Neural crest cell (in vitro differentiated cells): ENCODE measurements around the gene GPAT3. TPM values are rescaled to one million over a fixed set of nuclear protein-coding genes. Genes with fewer than 3 reads are reported as not detected.
"Not testable (repeated sequence)": the region's sequence is repeated elsewhere in the genome, so short reads cannot be mapped to it uniquely, and the experiment has no call there.

Source experiments
- DNase-seq: peaks from one replicate; pipeline ENCODE4 v3.0.0; 2021; ENCODE audit warnings: low read depth, mixed read lengths, low spot score
- H3K27ac Mint-ChIP-seq: one replicate; pipeline ENCODE4 v1.8.0; 2021; ENCODE audit warnings: mild to moderate bottlenecking, mixed read lengths; ENCODE audit not compliant: unreplicated experiment
- H3K27me3 Mint-ChIP-seq: 2 replicates; pipeline ENCODE4 v1.8.0; 2021; ENCODE audit warnings: low read depth, mild to moderate bottlenecking, mixed read lengths
- H3K36me3 Mint-ChIP-seq: 2 replicates; pipeline ENCODE4 v1.8.0; 2021; ENCODE audit warnings: low read depth, mild to moderate bottlenecking, mixed read lengths
- H3K4me1 Mint-ChIP-seq: 2 replicates; pipeline ENCODE4 v1.8.0; 2021; ENCODE audit warnings: mixed read lengths
- H3K4me3 Mint-ChIP-seq: one replicate; pipeline ENCODE4 v1.8.0; 2021; ENCODE audit warnings: mild to moderate bottlenecking, mixed read lengths
- H3K9me3 Mint-ChIP-seq: 2 replicates; pipeline ENCODE4 v1.8.0; 2021; ENCODE audit warnings: mixed read lengths
- CTCF ChIP-seq: fragments of 200-600 bp; sonication (generic); conservative IDR thresholded peaks from 2 replicates; pipeline ENCODE4 v1.5.0; 2021; ENCODE audit warnings: antibody characterized with exemption, mild to moderate bottlenecking
- total RNA-seq: library from RNA; stranded (reverse); gene quantifications from 2 replicates; pipeline ENCODE4 v1.2.1, GENCODE V29; 2021

Gene GPAT3
- total RNA-seq, 1 donor from 2014 or later = not detected

GRCh38 chr4:83613994-83614393, 78.1 kb downstream of the GPAT3 start:
- no peak overlapping the region for H3K4me3 Mint-ChIP-seq
- no peak for DNase-seq
- H3K4me1 Mint-ChIP-seq = no peaks in the 10 kb centered on the region
- no peak overlapping the region for H3K27ac Mint-ChIP-seq
- H3K9me3 Mint-ChIP-seq = peaks cover 33% of the 10 kb centered on the region
- TF ChIP-seq CTCF = no peak
- H3K27me3 Mint-ChIP-seq = peaks cover 4% of the 10 kb centered on the region
- peaks cover 5% of the 10 kb centered on the region for H3K36me3 Mint-ChIP-seq

DNA sequence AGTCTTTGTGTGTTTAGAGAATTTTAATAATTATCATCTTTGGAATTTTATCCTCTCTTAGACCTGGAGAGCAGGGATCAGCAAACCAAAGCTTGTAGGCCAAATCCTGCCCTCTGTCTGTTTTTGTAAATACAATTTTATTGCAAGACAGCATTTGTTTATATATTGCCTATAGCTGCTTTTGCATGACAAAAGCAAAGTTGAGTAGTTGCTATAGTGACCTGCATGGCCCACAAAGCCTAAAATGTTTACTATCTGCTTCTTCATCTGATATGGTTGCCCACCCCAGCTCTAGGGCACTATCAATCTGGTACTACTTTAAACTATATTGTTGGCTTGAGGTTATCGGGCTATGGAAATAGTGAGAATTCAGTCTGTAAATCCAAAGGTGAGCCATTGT, 80.3 kb downstream of the GPAT3 start:
- Mint-ChIP-seq H3K4me3 (no peak overlapping the region), H3K27me3 (no peaks in the 10 kb centered on the region), H3K27ac (no peak overlapping the region), H3K36me3 (peaks cover 7% of the 10 kb centered on the region), H3K9me3 (peaks cover 28% of the 10 kb centered on the region), H3K4me1 (no peaks in the 10 kb centered on the region)
- DNase-seq = no peak
- TF ChIP-seq CTCF = no peak

GRCh38 chr4:83617371-83618035, 81.6 kb downstream of the GPAT3 start:
- no peak overlapping the region for H3K27ac Mint-ChIP-seq
- no peaks in the 10 kb centered on the region for H3K4me1 Mint-ChIP-seq
- DNase-seq = no peak
- peaks cover 32% of the 10 kb centered on the region for H3K9me3 Mint-ChIP-seq
- no peak overlapping the region for H3K4me3 Mint-ChIP-seq
- H3K27me3 Mint-ChIP-seq = no peaks in the 10 kb centered on the region
- peaks cover 7% of the 10 kb centered on the region for H3K36me3 Mint-ChIP-seq
- no peak for TF ChIP-seq CTCF

DNA sequence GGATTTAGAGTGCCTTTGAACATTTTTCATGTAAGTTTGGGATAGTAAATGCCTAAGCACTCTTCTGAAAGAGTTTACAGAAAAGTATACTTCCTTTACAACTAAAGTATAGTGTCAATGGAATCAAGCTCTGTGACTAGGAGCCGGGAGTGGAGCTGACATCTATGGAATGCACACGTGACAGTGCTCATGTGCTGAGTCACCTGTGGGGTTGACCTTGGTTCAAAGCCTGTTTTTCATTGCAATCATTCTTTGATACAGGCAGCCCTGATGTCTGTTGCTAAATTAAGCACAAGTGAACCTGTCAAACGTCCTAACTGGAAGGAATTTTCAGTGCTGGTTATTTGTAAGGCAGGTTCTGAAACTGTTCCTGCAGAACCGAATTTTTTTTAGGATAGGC, 82.5 kb downstream of the GPAT3 start:
- H3K27me3 Mint-ChIP-seq = no peaks in the 10 kb centered on the region
- H3K27ac Mint-ChIP-seq = no peak overlapping the region

GRCh38 chr4:83618991-83619645, 83.2 kb downstream of the GPAT3 start:
- peaks cover 5% of the 10 kb centered on the region for H3K36me3 Mint-ChIP-seq
- H3K4me1 Mint-ChIP-seq = no peaks in the 10 kb centered on the region
- no peak overlapping the region for H3K27ac Mint-ChIP-seq
- DNase-seq = no peak
- no peaks in the 10 kb centered on the region for H3K27me3 Mint-ChIP-seq
- no peak for TF ChIP-seq CTCF
- H3K9me3 Mint-ChIP-seq = peaks cover 19% of the 10 kb centered on the region
- H3K4me3 Mint-ChIP-seq = no peak overlapping the region

More for the DNA sequence above, 82.5 kb downstream of the GPAT3 start:
- DNase-seq = no peak
- Mint-ChIP-seq H3K4me1 (no peaks in the 10 kb centered on the region), H3K4me3 (no peak overlapping the region), H3K9me3 (peaks cover 25% of the 10 kb centered on the region), H3K36me3 (peaks cover 7% of the 10 kb centered on the region)
- TF ChIP-seq CTCF = no peak

DNA sequence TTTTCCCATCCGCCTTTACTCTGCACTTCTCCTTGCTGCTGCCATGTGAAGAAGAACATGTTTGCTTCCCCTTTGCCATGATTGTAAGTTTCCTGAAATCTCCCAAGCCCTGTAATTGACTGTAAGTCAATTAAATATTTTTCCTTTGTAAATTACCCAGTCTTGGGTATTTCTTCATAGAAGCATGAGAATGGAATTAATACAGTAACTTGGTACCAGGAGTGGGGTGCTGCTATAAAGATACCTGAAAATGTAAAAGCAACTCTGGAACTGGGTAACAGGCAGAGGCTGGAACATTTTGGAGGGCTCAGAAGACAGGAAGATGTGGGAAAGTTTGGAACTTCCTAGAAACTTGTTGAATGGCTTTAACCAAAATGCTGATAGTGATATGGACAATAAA, 86.2 kb downstream of the GPAT3 start:
- not testable (repeated sequence) for H3K4me3 Mint-ChIP-seq, H3K27ac Mint-ChIP-seq, H3K4me1 Mint-ChIP-seq, DNase-seq, H3K27me3 Mint-ChIP-seq, H3K36me3 Mint-ChIP-seq
- peaks cover 12% of the 10 kb centered on the region for H3K9me3 Mint-ChIP-seq
